Stomach smooth muscle (tissue), 2 donors: ENCODE measurements around the gene TMEM220.
A peak's percentile ranks its signal among the peaks of the same experiment; 100 is the strongest.
"Not testable (repeated sequence)": the region's sequence is repeated elsewhere in the genome, so short reads cannot be mapped to it uniquely, and the experiment has no call there.

Experiments
- H3K27ac ChIP-seq: one replicate; pipeline ENCODE4 v1.7.0; 2013; ENCODE audit warnings: mild to moderate bottlenecking, low read length, inconsistent platforms
- H3K27me3 ChIP-seq, 2 donors: one replicate each; pipeline ENCODE4 v1.7.0; 2013; ENCODE audit warnings: low read length in 2 of 2; ENCODE audit not compliant: insufficient read depth in 2 of 2, control insufficient read depth in 1 of 2
- H3K36me3 ChIP-seq, 2 donors: one replicate each; pipeline ENCODE4 v1.7.0; 2013; ENCODE audit warnings: low read length in 2 of 2; ENCODE audit not compliant: control insufficient read depth in 2 of 2, insufficient read depth in 2 of 2
- H3K4me1 ChIP-seq: one replicate; pipeline ENCODE4 v1.7.0; 2013; ENCODE audit warnings: low read length; ENCODE audit not compliant: control insufficient read depth, insufficient read depth
- H3K4me3 ChIP-seq, 2 donors: one replicate each; pipeline ENCODE4 v1.7.0; 2013; ENCODE audit warnings: low read length in 2 of 2
- H3K9ac ChIP-seq, 2 donors: one replicate each; pipeline ENCODE4 v1.7.0; 2013; ENCODE audit warnings: low read length in 2 of 2, mild to moderate bottlenecking in 1 of 2
- H3K9me3 ChIP-seq, 2 donors: one replicate each; pipeline ENCODE4 v1.7.0; 2013; ENCODE audit warnings: low read length in 2 of 2; ENCODE audit not compliant: control insufficient read depth in 2 of 2
- donor health status: healthy.
- donor health status: Pancreatic carcinoma.

TMEM220 gene

DNA sequence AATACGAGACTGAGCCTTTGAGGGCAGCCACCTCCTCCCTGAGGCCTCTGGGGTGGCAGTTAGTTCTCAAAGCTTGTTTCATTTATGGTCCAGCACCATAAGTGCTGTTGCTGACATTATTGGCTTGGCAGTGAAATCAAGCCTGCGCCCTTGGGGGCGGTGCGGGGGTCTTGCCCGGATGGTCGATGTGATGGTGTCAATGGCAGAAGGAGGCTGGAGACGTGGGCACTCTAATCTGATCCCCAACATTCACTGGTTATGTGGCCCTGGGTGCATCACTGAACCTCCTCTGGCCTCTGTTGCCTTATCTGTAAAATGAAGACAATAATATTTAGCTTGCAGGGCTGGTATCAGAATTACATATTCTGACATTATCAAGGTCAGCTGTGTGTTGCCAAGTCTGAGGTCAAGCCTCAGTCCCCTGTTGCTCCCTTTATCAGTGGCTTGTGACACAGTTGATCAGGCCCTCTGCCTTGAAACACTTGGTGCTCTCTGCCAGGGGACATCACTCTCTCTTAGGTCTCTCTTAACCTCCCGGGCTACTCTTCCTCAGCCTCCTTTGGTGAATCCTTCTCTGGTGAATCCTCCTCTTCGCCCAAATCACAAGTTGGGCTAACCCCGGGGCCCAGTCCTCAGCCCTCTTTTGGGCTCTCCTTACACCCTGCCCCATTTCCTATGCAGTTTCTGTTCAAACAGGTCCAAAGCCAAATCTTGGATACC is 11.8 kb upstream of the TMEM220 start:
- no peaks in the 10 kb centered on the region for H3K4me1 ChIP-seq
- H3K4me3 ChIP-seq: no peak overlapping the region
- no peaks in the 10 kb centered on the region for H3K36me3 ChIP-seq
- H3K27me3 ChIP-seq: no peaks in the 10 kb centered on the region
- H3K9me3 ChIP-seq: no peaks in the 10 kb centered on the region
- no peak overlapping the region for H3K27ac ChIP-seq
- no peak overlapping the region for H3K9ac ChIP-seq

DNA sequence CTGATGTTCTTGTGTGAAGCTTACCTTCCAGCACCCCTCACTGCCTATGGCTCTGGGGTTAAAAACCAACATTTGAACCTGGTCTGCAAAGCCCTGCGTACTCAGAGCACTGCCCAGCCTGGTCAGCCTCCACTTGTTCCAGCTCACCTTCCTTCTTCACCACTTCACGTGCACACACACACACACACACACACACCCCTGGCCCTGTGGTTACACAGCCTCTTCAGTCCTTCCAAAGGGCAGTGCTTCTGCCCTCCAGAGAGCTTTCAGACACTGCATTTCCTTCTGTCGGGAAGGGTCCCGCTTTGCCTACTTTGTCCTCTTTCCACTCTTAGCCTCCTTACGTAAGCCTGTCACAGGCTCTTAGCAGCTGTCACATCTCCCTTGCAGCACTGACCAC is 9.6 kb upstream of the TMEM220 start:
- no peak overlapping the region for H3K27ac ChIP-seq
- no peak overlapping the region for H3K9ac ChIP-seq

DNA sequence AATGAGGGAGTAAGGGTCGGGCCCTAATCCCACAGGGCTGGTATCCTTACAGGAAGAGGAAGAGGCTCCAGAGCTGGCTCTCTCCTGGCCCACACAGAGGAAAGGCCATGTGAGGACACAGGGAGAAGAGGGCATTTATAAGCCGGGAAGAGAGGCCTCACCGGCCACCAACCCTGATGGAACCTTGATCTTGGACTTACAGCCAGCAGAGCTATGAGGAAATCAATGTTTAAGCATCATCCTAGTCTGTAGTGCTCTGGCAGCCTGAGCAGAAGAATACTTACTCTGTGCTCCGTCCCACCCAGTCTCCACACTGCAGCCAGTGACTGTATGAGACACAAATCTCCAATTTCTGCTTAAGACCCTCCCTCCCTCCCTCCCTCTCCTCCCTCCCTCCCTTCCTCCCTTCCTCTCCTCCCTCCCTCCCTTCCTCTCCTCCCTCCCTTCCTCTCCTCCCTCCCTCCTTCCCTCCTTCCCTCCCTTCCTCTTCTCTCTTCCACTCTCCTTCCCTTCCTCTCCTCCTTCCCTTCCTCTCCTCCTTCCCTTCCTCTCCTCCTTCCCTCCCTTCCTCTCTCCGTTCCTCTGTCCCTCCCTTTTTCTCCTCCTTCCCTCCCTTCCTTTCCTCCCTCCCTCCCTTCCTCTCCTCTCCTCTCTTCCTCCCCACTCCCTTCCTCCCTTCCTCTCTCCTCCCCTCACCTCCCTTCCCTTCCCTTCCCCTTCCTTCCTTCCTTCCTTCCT is 8.9 kb upstream of the TMEM220 start:
- no peaks in the 10 kb centered on the region for H3K4me1 ChIP-seq
- H3K4me3 ChIP-seq: no peak overlapping the region
- no peak overlapping the region for H3K9ac ChIP-seq
- no peaks in the 10 kb centered on the region for H3K36me3 ChIP-seq
- no peaks in the 10 kb centered on the region for H3K27me3 ChIP-seq
- H3K27ac ChIP-seq: no peak overlapping the region
- H3K9me3 ChIP-seq: no peaks in the 10 kb centered on the region

More for the DNA sequence above, 9.6 kb upstream of the TMEM220 start:
- Histone ChIP-seq H3K9me3 (no peaks in the 10 kb centered on the region), H3K4me3 (no peak overlapping the region), H3K4me1 (no peaks in the 10 kb centered on the region), H3K27me3 (no peaks in the 10 kb centered on the region), H3K36me3 (no peaks in the 10 kb centered on the region)

DNA sequence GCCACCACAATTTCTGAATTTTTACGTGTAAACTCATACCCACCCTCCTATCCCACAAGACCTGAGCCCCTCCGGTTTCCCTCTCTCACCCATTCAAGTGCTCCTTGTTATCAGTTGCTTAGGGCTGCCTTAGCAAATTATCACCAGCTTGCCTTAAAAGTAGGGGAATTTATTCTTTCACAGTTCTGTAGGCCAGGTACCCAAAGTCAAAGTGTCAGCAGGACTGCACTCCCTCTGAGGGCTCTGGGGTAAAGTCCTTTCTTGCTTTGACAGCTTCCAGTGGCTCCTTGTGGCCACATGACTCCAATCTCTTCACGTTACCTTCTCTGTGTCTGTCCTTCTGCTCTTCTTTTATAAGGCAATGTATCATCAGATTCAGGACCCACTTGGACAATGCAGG is 7.9 kb upstream of the TMEM220 start:
- Histone ChIP-seq H3K27ac (no peak overlapping the region), H3K4me3 (no peak overlapping the region), H3K9ac (no peak overlapping the region), H3K36me3 (no peaks in the 10 kb centered on the region), H3K9me3 (no peaks in the 10 kb centered on the region), H3K27me3 (no peaks in the 10 kb centered on the region), H3K4me1 (no peaks in the 10 kb centered on the region)

DNA sequence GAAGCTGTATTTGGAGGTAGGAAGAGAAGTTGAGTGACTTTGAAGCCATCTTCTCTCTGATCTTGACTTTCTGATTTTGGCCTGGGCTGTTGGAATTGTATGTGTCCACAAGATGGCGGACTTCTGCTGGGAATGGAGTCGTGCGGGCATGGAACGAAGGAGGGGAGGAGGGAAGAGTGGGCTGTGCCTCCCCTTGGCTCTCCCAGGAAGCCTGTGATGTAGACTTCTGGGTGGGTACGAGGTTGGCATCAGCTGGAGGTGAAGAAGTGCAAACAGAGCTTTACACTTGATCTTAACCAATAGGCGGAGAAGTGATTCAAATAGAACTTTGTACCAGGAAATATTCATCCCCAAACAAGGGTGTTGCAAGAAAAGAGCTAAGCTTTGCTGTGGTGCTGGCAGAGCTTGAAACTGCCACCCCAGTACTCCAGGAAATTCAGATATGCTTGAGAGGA is 7.4 kb upstream of the TMEM220 start:
- H3K4me3 ChIP-seq: no peak overlapping the region
- no peaks in the 10 kb centered on the region for H3K4me1 ChIP-seq
- H3K9me3 ChIP-seq: no peaks in the 10 kb centered on the region
- no peaks in the 10 kb centered on the region for H3K36me3 ChIP-seq
- no peak overlapping the region for H3K9ac ChIP-seq
- H3K27ac ChIP-seq: no peak overlapping the region
- H3K27me3 ChIP-seq: no peaks in the 10 kb centered on the region

DNA sequence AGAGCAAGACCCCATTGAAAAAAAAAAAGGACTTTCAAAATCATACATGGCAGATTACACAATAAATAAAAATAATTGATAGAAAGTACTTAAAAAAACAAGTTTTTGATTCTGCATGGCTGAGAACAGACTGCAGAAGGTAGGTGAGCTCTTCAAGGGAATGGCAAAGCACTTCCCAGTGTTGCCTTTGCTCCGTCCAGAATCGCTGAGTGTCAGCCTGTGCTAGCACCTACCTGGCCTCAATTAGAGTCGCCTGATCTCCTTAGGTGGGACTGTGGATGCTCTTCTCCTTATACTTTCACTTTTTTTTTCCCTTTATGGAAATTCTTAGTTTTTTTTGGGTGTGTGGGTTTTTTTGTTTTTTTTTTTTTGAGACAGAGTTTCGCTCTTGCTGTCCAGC is 6.0 kb upstream of the TMEM220 start:
- Histone ChIP-seq H3K4me1 (no peaks in the 10 kb centered on the region), H3K4me3 (no peak overlapping the region), H3K9ac (no peak overlapping the region), H3K27ac (no peak overlapping the region), H3K27me3 (no peaks in the 10 kb centered on the region), H3K36me3 (no peaks in the 10 kb centered on the region), H3K9me3 (no peaks in the 10 kb centered on the region)

DNA sequence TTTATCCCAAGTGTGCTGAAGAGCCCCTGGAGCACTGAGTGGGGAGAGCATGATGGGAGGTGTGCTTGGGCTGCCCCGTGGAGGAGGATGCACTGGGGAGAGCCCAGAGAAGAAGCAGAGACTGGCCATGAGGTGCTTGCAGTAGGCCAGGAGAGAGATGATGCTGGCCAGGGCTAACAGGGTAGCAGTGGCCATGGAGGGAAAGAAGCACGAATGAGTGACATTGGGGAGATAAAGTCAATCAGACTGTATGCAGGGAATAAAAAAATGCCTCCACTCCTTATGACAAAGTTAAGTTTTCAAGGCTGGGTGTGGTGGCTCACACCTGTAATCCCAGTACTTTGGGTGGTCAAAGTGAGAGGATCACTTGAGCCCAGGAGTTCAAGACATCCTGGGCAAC is 5.4 kb upstream of the TMEM220 start:
- H3K9me3 ChIP-seq: no peaks in the 10 kb centered on the region
- H3K27ac ChIP-seq: no peak overlapping the region
- H3K4me3 ChIP-seq: no peak overlapping the region
- no peaks in the 10 kb centered on the region for H3K4me1 ChIP-seq
- no peaks in the 10 kb centered on the region for H3K27me3 ChIP-seq
- H3K36me3 ChIP-seq: no peaks in the 10 kb centered on the region
- H3K9ac ChIP-seq: no peak overlapping the region

DNA sequence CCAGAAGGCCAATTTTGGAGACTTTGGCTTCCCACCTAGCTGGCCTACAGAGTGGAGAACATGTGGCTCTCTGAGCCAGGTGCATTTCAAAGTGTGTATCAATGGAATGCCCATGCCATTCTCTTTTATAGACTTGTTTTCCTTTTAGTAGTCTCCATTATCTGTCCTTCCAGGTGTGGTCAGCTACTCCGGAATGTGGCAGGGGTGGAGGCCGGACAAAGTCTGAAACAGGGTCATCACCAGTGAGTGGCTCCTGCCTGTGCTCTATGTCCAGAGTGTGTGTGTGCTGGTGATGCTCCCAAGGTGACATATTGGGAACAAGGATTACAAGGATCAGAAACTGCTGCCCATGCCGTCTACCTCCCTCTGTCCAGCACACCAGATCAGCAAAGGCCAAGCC is 3.8 kb upstream of the TMEM220 start:
- no peak overlapping the region for H3K4me3 ChIP-seq
- H3K9ac ChIP-seq: no peak overlapping the region
- H3K27me3 ChIP-seq: no peaks in the 10 kb centered on the region

DNA sequence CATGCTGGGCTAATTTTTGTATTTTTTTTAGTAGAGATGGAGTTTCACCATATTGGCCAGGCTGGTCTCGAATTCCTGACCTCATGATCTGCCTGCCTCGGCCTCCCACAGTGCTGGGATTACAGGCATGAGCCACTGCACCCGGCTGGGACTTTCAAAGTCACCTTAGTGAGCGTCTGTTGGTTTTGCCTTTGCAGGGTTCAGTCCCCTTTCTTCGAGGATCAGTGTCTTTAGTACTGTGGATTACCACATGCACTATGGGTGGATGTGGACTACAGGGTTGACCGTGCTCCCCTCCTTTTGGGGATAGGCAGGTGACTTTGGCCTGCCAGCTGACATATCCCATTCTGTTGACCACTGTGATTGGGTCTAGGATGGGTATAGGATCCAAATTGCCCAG is 2.3 kb upstream of the TMEM220 start:
- not testable (repeated sequence) for H3K9ac ChIP-seq, H3K4me3 ChIP-seq

More for the DNA sequence above, 3.8 kb upstream of the TMEM220 start:
- Histone ChIP-seq H3K9me3 (no peaks in the 10 kb centered on the region), H3K27ac (no peak overlapping the region), H3K36me3 (no peaks in the 10 kb centered on the region), H3K4me1 (no peaks in the 10 kb centered on the region)

DNA sequence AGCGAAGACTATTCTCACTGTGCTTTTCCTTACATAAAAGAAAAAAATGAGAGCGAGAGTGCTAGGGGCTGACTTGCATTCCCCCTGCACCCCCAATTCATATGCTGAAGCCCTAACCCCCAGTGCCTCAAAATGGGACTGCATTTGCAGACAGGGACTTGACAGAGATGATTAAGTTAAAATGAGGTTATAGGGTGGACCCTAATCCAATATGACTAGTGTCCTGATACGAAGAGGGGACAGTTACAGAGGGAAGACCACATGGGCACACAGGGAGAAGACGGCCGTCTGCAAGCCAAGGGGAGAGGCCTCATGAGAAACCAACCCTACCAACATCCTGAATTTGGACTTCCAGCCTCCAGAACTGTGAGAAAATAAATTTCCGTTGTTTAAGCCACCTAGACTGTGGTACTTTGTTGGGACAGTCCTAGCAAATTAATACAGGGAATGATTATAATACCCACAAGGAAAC is 1.6 kb upstream of the TMEM220 start:
- no peaks in the 10 kb centered on the region for H3K9me3 ChIP-seq
- no peak overlapping the region for H3K9ac ChIP-seq
- no peak overlapping the region for H3K4me3 ChIP-seq
- no peaks in the 10 kb centered on the region for H3K36me3 ChIP-seq
- H3K27ac ChIP-seq: no peak overlapping the region
- H3K4me1 ChIP-seq: no peaks in the 10 kb centered on the region
- no peaks in the 10 kb centered on the region for H3K27me3 ChIP-seq

More for the DNA sequence above, 2.3 kb upstream of the TMEM220 start:
- not testable (repeated sequence) for H3K4me1 ChIP-seq, H3K9me3 ChIP-seq, H3K27ac ChIP-seq, H3K36me3 ChIP-seq, H3K27me3 ChIP-seq

DNA sequence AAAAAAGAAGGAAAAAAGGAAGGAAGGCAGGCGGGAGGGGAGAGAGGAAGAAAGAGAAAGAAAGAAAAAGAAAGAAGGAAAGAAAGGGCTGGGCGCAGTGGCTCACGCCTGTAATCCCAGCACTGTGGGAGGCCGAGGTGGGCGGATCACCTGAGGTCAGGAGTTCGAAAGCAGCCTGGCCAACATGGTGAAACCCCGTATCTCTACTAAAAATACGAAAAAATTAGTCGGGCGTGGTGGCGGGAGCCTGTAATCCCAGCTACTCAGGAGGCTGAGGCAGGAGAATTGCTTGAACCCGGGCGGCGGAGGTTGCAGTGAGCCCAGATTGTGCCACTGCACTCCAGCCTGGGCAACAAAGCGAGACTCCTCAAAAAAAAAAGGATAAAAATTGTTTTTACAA is 424 bp upstream of the TMEM220 start:
- H3K27ac ChIP-seq: peak overlapping the region; percentile 88

More for the DNA sequence above, 424 bp upstream of the TMEM220 start:
- not testable (repeated sequence) for H3K9me3 ChIP-seq, H3K27me3 ChIP-seq, H3K4me1 ChIP-seq, H3K36me3 ChIP-seq
- peak overlapping the region; percentile 82 to 84 for H3K9ac ChIP-seq
- peak overlapping the region; percentile 69 to 79 for H3K4me3 ChIP-seq
